Liver (tissue), 9 donors: ENCODE data around the gene C17orf78. TPM values are rescaled to one million over a fixed set of nuclear protein-coding genes. Genes with fewer than 3 reads are reported as not detected.

ENCODE experiments used
- DNase-seq: peaks from one replicate; pipeline ENCODE4 v3.0.0-alpha.2; 2017; ENCODE audit warnings: low spot score
- H3K27ac ChIP-seq, 2 donors: one replicate each; pipeline ENCODE4 v1.7.0; 2013; ENCODE audit warnings: inconsistent platforms in 2 of 2, low read length in 2 of 2, control low read depth in 1 of 2, low read depth in 1 of 2, mild to moderate bottlenecking in 1 of 2
- H3K27me3 ChIP-seq, 4 donors: one replicate each; pipeline versions ENCODE4 v1.6.1 to v1.7.0; 2013; ENCODE audit warnings: low read length in 3 of 4, inconsistent platforms in 1 of 4, mild to moderate bottlenecking in 1 of 4, moderate library complexity in 1 of 4; ENCODE audit not compliant: control insufficient read depth in 4 of 4, insufficient read depth in 4 of 4
- H3K36me3 ChIP-seq, 4 donors: one replicate each; pipeline versions ENCODE4 v1.6.1 to v1.7.0; 2013; ENCODE audit warnings: low read length in 3 of 4, mild to moderate bottlenecking in 3 of 4, low read depth in 1 of 4, moderate library complexity in 1 of 4; ENCODE audit not compliant: control insufficient read depth in 4 of 4, insufficient read depth in 3 of 4
- H3K4me1 ChIP-seq, 4 donors: one replicate each; pipeline versions ENCODE4 v1.6.1 to v1.7.0; 2013; ENCODE audit warnings: low read length in 3 of 4, mild to moderate bottlenecking in 3 of 4, moderate library complexity in 1 of 4; ENCODE audit not compliant: control insufficient read depth in 4 of 4, insufficient read depth in 4 of 4
- H3K4me3 ChIP-seq, 3 donors: one replicate each; pipeline versions ENCODE4 v1.6.1 to v1.7.0; 2013; ENCODE audit warnings: low read length in 3 of 3, control low read depth in 1 of 3, low read depth in 1 of 3, mild to moderate bottlenecking in 1 of 3
- H3K9ac ChIP-seq, 2 donors: one replicate each; pipeline ENCODE4 v1.7.0; 2013; ENCODE audit warnings: low read length in 2 of 2, mild to moderate bottlenecking in 2 of 2, moderate library complexity in 2 of 2, control low read depth in 1 of 2, low read depth in 1 of 2
- H3K9me3 ChIP-seq, 4 donors: one replicate each; pipeline versions ENCODE4 v1.6.1 to v1.7.0; 2013; ENCODE audit warnings: low read length in 3 of 4; ENCODE audit not compliant: control insufficient read depth in 4 of 4
- EGR1 ChIP-seq, 2 donors: IDR thresholded peaks; 2 replicates each; pipeline ENCODE4 v1.6.1; 2016 to 2018; ENCODE audit warnings: antibody characterized with exemption in 2 of 2, low read depth in 2 of 2
- FOXA1 ChIP-seq: IDR thresholded peaks from 2 replicates; pipeline ENCODE4 v1.6.1; 2016; ENCODE audit warnings: antibody characterized with exemption
- FOXA2 ChIP-seq: IDR thresholded peaks from 2 replicates; pipeline ENCODE4 v1.6.1; 2016; ENCODE audit warnings: antibody characterized with exemption
- GABPA ChIP-seq, 2 donors: IDR thresholded peaks in 1 of 2; conservative IDR thresholded peaks in 1 of 2; 2 replicates each; pipeline ENCODE4 v1.6.1; 2016; ENCODE audit warnings: antibody characterized with exemption in 2 of 2, mild to moderate bottlenecking in 1 of 2, moderate library complexity in 1 of 2
- HNF4A ChIP-seq, 2 donors: conservative IDR thresholded peaks; 2 replicates each; pipeline ENCODE4 v1.6.1; 2016; ENCODE audit warnings: antibody characterized with exemption in 2 of 2, mild to moderate bottlenecking in 2 of 2
- HNF4G ChIP-seq: IDR thresholded peaks from 2 replicates; pipeline ENCODE4 v1.6.1; 2016; ENCODE audit warnings: antibody characterized with exemption
- JUND ChIP-seq, 2 donors: IDR thresholded peaks; 2 replicates each; pipeline ENCODE4 v1.6.1; 2016; ENCODE audit warnings: antibody characterized with exemption in 2 of 2
- NR2F2 ChIP-seq: IDR thresholded peaks from 2 replicates; pipeline ENCODE4 v1.6.1; 2016; ENCODE audit warnings: antibody characterized with exemption
- RAD21 ChIP-seq, 2 donors: IDR thresholded peaks; 2 replicates each; pipeline ENCODE4 v1.6.1; 2016; ENCODE audit warnings: antibody characterized with exemption in 2 of 2, mild to moderate bottlenecking in 2 of 2
- RXRA ChIP-seq, 2 donors: IDR thresholded peaks; 2 replicates each; pipeline ENCODE4 v1.6.1; 2017 to 2018; ENCODE audit warnings: antibody characterized with exemption in 2 of 2, mild to moderate bottlenecking in 1 of 2
- SP1 ChIP-seq: IDR thresholded peaks from 2 replicates; pipeline ENCODE4 v1.6.1; 2018; ENCODE audit warnings: antibody characterized with exemption, mild to moderate bottlenecking
- TAF1 ChIP-seq: conservative IDR thresholded peaks from 2 replicates; pipeline ENCODE4 v1.6.1; 2016; ENCODE audit warnings: antibody characterized with exemption, mild to moderate bottlenecking
- YY1 ChIP-seq: IDR thresholded peaks from 2 replicates; pipeline ENCODE4 v1.6.1; 2016; ENCODE audit warnings: antibody characterized with exemption, mild to moderate bottlenecking
- WGBS: extraction: QIAGEN DNeasy Blood & Tissue Kit; methylation state at CpG from one replicate; pipeline ENCODE4 v1.1.7; 2013; 5-methylcytosine and 5-hydroxymethylcytosine counted together
- polyA plus RNA-seq, 2 donors: library from polyadenylated mRNA; stranded (reverse) in 1 of 2; unstranded in 1 of 2; fragments of 200-250 nt in 1 of 2; fragments of >200 nt in 1 of 2; fragmentation: Nextera tagmentation in 1 of 2; extraction: Ambion mirVana in 1 of 2; gene quantifications; one replicate each; pipeline versions ENCODE4 v1.2.1 to v1.2.3, GENCODE V29; 2013 to 2015
- total RNA-seq, 2 donors: library from RNA; depleted of rRNA; stranded (reverse); fragments of >200 nt; gene quantifications; one replicate each; pipeline ENCODE4 v1.2.3, GENCODE V29; 2014
- TF ChIP-seq, protein P1 (sequence below): IDR thresholded peaks from 2 replicates; pipeline ENCODE4 v1.6.1; 2016; ENCODE audit warnings: antibody characterized with exemption
- TF ChIP-seq, protein P2 (sequence below): IDR thresholded peaks from 2 replicates; pipeline ENCODE4 v1.6.1; 2016; ENCODE audit warnings: antibody characterized with exemption, mild to moderate bottlenecking
- TF ChIP-seq, protein P3 (sequence below): fragments of 150-350 bp; IDR thresholded peaks from 2 replicates; pipeline ENCODE4 v1.5.1; 2017; ENCODE audit warnings: improper control_type of control experiment, low read depth, low read length; ENCODE audit not compliant: missing input control
- donor health status: healthy.
- donor health status: healthy.
- donor health status: healthy.
- donor health status: healthy.
- donor health status: healthy.

Gene C17orf78
- total and polyA plus RNA-seq, 4 donors = not detected

DNA sequence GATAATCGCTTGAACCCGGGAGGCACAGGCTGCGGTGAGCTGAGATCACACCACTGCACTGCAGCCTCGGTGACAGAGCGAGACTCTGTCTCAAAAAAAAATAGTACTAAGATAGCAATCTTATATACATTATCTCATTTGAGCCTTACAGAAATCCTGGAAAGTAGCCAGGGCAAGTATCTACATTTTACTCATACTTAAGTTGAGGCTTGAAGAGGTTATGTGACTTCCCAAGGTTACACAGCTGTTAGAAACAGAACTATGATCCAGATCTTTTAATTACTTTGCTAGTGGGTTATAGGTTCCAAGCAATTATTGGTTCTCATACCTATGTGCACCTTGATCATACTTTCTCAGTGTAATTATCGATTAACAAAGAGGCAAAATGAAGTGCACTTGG is 15.4 kb downstream of the C17orf78 start:
- Histone ChIP-seq H3K9me3 (no peaks in the 10 kb centered on the region), H3K36me3 (no peaks in the 10 kb centered on the region), H3K9ac (no peak overlapping the region), H3K4me1 (no peaks in the 10 kb centered on the region), H3K27ac (no peak overlapping the region), H3K4me3 (no peak overlapping the region), H3K27me3 (no peaks in the 10 kb centered on the region)
- no peak for TF ChIP-seq JUND (IDR thresholded peaks at IDR 0.05)
- TF ChIP-seq, protein P1, sequence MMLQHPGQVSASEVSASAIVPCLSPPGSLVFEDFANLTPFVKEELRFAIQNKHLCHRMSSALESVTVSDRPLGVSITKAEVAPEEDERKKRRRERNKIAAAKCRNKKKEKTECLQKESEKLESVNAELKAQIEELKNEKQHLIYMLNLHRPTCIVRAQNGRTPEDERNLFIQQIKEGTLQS = no peak
- TF ChIP-seq RXRA (IDR thresholded peaks at IDR 0.05) = no peak
- no peak for TF ChIP-seq RAD21 (IDR thresholded peaks at IDR 0.05)
- no peak for TF ChIP-seq SP1
- no peak for TF ChIP-seq EGR1 (IDR thresholded peaks at IDR 0.05; ENCODE audit: low read depth in 2 of 2)
- TF ChIP-seq NR2F2 = no peak
- TF ChIP-seq HNF4A (conservative IDR thresholded peaks at IDR 0.05) = no peak
- TF ChIP-seq YY1 = no peak
- TF ChIP-seq TAF1 = no peak
- TF ChIP-seq FOXA2 = no peak
- TF ChIP-seq, protein P2, sequence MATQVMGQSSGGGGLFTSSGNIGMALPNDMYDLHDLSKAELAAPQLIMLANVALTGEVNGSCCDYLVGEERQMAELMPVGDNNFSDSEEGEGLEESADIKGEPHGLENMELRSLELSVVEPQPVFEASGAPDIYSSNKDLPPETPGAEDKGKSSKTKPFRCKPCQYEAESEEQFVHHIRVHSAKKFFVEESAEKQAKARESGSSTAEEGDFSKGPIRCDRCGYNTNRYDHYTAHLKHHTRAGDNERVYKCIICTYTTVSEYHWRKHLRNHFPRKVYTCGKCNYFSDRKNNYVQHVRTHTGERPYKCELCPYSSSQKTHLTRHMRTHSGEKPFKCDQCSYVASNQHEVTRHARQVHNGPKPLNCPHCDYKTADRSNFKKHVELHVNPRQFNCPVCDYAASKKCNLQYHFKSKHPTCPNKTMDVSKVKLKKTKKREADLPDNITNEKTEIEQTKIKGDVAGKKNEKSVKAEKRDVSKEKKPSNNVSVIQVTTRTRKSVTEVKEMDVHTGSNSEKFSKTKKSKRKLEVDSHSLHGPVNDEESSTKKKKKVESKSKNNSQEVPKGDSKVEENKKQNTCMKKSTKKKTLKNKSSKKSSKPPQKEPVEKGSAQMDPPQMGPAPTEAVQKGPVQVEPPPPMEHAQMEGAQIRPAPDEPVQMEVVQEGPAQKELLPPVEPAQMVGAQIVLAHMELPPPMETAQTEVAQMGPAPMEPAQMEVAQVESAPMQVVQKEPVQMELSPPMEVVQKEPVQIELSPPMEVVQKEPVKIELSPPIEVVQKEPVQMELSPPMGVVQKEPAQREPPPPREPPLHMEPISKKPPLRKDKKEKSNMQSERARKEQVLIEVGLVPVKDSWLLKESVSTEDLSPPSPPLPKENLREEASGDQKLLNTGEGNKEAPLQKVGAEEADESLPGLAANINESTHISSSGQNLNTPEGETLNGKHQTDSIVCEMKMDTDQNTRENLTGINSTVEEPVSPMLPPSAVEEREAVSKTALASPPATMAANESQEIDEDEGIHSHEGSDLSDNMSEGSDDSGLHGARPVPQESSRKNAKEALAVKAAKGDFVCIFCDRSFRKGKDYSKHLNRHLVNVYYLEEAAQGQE = no peak
- TF ChIP-seq FOXA1 = no peak
- no peak for TF ChIP-seq GABPA (IDR thresholded peaks at IDR 0.05 in 1 of 2, conservative IDR thresholded peaks at IDR 0.05 in 1 of 2)
- WGBS = 97% methylated on average over 6 of the region's 6 CpGs
- no peak for DNase-seq

DNA sequence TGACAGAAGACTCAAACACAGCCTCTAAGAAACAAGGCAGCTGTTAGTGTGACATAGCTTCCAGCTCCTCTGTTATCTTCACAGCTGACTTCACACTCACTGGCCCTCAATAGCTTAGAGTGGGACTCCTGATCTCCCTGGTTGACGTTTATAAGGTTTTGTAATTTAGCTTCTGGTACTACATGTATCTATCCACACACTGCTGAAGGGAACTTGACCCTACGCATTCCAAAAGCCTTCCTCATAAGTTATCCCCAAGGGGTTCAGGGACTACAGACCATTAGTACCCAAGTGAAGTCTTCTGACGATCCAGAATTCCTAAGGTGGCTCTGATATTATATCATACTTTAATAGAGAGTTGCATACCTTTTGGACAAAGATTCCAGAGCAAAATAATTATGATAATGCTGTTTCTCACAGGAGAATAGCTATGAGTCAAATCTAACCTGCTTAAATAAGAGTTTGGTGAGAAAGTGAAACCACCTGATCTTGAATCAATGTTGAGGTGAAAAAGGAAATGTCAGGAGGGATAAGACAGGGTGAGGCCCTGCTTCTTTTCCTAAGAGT is 16.3 kb downstream of the C17orf78 start:
- Histone ChIP-seq H3K4me1 (no peaks in the 10 kb centered on the region), H3K9me3 (no peaks in the 10 kb centered on the region), H3K27me3 (no peaks in the 10 kb centered on the region), H3K27ac (no peak overlapping the region), H3K4me3 (no peak overlapping the region), H3K9ac (no peak overlapping the region), H3K36me3 (no peaks in the 10 kb centered on the region)
- DNase-seq = no peak
- TF ChIP-seq JUND (IDR thresholded peaks at IDR 0.05) (no peak), RXRA (IDR thresholded peaks at IDR 0.05) (no peak), HNF4G (no peak), SP1 (no peak), TAF1 (no peak), HNF4A (conservative IDR thresholded peaks at IDR 0.05) (no peak), RAD21 (IDR thresholded peaks at IDR 0.05) (no peak), FOXA1 (no peak), NR2F2 (no peak), EGR1 (IDR thresholded peaks at IDR 0.05; ENCODE audit: low read depth in 2 of 2) (no peak), GABPA (IDR thresholded peaks at IDR 0.05 in 1 of 2, conservative IDR thresholded peaks at IDR 0.05 in 1 of 2) (no peak), YY1 (no peak)
- TF ChIP-seq, protein P2 = no peak
- TF ChIP-seq, protein P1 = no peak
- TF ChIP-seq, protein P3, sequence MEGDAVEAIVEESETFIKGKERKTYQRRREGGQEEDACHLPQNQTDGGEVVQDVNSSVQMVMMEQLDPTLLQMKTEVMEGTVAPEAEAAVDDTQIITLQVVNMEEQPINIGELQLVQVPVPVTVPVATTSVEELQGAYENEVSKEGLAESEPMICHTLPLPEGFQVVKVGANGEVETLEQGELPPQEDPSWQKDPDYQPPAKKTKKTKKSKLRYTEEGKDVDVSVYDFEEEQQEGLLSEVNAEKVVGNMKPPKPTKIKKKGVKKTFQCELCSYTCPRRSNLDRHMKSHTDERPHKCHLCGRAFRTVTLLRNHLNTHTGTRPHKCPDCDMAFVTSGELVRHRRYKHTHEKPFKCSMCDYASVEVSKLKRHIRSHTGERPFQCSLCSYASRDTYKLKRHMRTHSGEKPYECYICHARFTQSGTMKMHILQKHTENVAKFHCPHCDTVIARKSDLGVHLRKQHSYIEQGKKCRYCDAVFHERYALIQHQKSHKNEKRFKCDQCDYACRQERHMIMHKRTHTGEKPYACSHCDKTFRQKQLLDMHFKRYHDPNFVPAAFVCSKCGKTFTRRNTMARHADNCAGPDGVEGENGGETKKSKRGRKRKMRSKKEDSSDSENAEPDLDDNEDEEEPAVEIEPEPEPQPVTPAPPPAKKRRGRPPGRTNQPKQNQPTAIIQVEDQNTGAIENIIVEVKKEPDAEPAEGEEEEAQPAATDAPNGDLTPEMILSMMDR = no peak
- 83% methylated on average over 3 of the region's 3 CpGs for WGBS
